Endothelial cell of umbilical vein (primary cell): ENCODE measurements around the gene DDX25.

Source experiments
- CTCF ChIP-seq, 2 donors: IDR thresholded peaks; 1 replicate in 1 of 2; 2 replicates in 1 of 2; pipeline ENCODE4 v1.5.1; 2011; ENCODE audit warnings: low read length in 2 of 2, mild to moderate bottlenecking in 2 of 2, moderate library complexity in 2 of 2, control low read depth in 1 of 2, inconsistent platforms in 1 of 2, low read depth in 1 of 2; ENCODE audit not compliant: insufficient read depth in 1 of 2; ENCODE audit errors: extremely low read depth in 1 of 2
- EZH2 ChIP-seq: IDR thresholded peaks from 2 replicates; pipeline ENCODE4 v1.6.1; 2012; ENCODE audit warnings: borderline replicate concordance, low read depth, mild to moderate bottlenecking, moderate library complexity, low read length, inconsistent platforms; ENCODE audit not compliant: severe bottlenecking
- FOS ChIP-seq: IDR thresholded peaks from 2 replicates; pipeline ENCODE4 v1.6.1; 2011; ENCODE audit warnings: mild to moderate bottlenecking, low read length, moderate library complexity, borderline replicate concordance; ENCODE audit not compliant: insufficient read depth
- GATA2 ChIP-seq: IDR thresholded peaks from 2 replicates; pipeline ENCODE4 v1.7.0; 2011; ENCODE audit warnings: low read depth, mild to moderate bottlenecking, moderate library complexity, mixed read lengths, low read length; ENCODE audit not compliant: insufficient read length, insufficient read depth
- JUN ChIP-seq: IDR thresholded peaks from 2 replicates; pipeline ENCODE4 v1.6.1; 2011; ENCODE audit warnings: borderline replicate concordance, low read depth; ENCODE audit not compliant: insufficient read length, insufficient read depth
- MAX ChIP-seq: IDR thresholded peaks from 2 replicates; pipeline ENCODE4 v1.6.1; 2011; ENCODE audit not compliant: insufficient read depth, insufficient read length
- MYC ChIP-seq: IDR thresholded peaks from one replicate; pipeline ENCODE4 v1.6.1; 2011; ENCODE audit warnings: mild to moderate bottlenecking, low read depth, low read length
- POLR2A ChIP-seq: IDR thresholded peaks from 2 replicates; pipeline ENCODE4 v1.6.1; 2012; ENCODE audit warnings: low read depth, mild to moderate bottlenecking, control low read depth, low read length
- POLR2AphosphoS5 ChIP-seq: IDR thresholded peaks from 2 replicates; pipeline ENCODE4 v1.6.1; 2012; ENCODE audit warnings: low read depth, mild to moderate bottlenecking, control low read depth, low read length, moderate library complexity; ENCODE audit not compliant: insufficient read depth

- TF ChIP-seq POLR2A (no peak), CTCF (IDR thresholded peaks at IDR 0.05; ENCODE audit: extremely low read depth in 1 of 2, insufficient read depth in 1 of 2, low read depth in 1 of 2, low read length in 2 of 2) (no peak), EZH2 (no peak), MYC (no peak), JUN (no peak), GATA2 (no peak), POLR2AphosphoS5 (no peak), MAX (no peak), FOS (no peak)
Observed at GRCh38 chr11:125916683-125917347, 12.5 kb downstream of the DDX25 start.
